Measurements from ENCODE around the gene CMSS1. TPM values are rescaled to one million over a fixed set of nuclear protein-coding genes. Genes with fewer than 3 reads are reported as not detected.
"Not testable (repeated sequence)": the region's sequence is repeated elsewhere in the genome, so short reads cannot be mapped to it uniquely, and the experiment has no call there.

Gene CMSS1
- total RNA-seq, 1 donor from 2014 or later, result 56.3 TPM

DNA sequence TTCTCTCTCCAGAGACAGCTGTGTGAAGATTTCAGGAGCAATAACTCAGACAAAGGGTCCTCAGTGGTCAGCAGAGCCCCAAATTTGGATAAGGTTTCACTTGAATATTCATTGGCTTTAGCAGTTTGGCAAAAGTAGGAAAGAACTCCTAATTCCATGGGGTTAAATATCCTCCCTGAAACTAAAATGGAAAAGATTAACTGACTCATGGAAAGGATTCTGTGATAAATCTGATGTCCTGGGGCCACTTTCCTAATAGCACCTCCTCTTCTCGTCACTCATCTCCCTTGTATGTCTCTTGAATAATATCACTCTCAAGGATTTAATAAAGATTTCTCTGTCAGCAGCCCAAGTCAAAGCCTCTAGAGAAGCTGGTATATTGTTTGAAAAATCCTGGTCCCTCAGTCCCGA lies 409.9 kb downstream of the CMSS1 start:
- Mint-ChIP-seq H3K36me3 (no peaks in the 10 kb centered on the region), H3K27ac (no peak overlapping the region), H3K4me1 (no peaks in the 10 kb centered on the region), H3K4me3 (no peak overlapping the region), H3K9me3 (peaks cover 2% of the 10 kb centered on the region), H3K27me3 (ENCODE audit: insufficient read depth, low read depth) (no peaks in the 10 kb centered on the region)
- H2AFZ ChIP-seq (replicated peaks), result no peak overlapping the region
- H3K79me2 ChIP-seq (ENCODE audit: low read depth), result no peaks in the 10 kb centered on the region
- DNase-seq (ENCODE audit: low spot score), result no peak
- no peaks in the 10 kb centered on the region for H3K27me3 ChIP-seq
- no peaks in the 10 kb centered on the region for H4K20me1 ChIP-seq (ENCODE audit: low read depth)
- no peak overlapping the region for H3K4me3 ChIP-seq
- H3K9me3 ChIP-seq (ENCODE audit: low read depth), result no peaks in the 10 kb centered on the region
- no peaks in the 10 kb centered on the region for H3K4me1 ChIP-seq
- H3K27ac ChIP-seq, result no peak overlapping the region
- no peaks in the 10 kb centered on the region for H3K36me3 ChIP-seq
- H3F3A ChIP-seq (ENCODE audit: low read depth), result no peaks in the 10 kb centered on the region
- no peak overlapping the region for H3K9ac ChIP-seq
- TF ChIP-seq, protein P1, sequence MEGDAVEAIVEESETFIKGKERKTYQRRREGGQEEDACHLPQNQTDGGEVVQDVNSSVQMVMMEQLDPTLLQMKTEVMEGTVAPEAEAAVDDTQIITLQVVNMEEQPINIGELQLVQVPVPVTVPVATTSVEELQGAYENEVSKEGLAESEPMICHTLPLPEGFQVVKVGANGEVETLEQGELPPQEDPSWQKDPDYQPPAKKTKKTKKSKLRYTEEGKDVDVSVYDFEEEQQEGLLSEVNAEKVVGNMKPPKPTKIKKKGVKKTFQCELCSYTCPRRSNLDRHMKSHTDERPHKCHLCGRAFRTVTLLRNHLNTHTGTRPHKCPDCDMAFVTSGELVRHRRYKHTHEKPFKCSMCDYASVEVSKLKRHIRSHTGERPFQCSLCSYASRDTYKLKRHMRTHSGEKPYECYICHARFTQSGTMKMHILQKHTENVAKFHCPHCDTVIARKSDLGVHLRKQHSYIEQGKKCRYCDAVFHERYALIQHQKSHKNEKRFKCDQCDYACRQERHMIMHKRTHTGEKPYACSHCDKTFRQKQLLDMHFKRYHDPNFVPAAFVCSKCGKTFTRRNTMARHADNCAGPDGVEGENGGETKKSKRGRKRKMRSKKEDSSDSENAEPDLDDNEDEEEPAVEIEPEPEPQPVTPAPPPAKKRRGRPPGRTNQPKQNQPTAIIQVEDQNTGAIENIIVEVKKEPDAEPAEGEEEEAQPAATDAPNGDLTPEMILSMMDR (IDR thresholded peaks at IDR 0.05), result no peak
- TF ChIP-seq EZH2phosphoT487 (IDR thresholded peaks at IDR 0.05), result no peak
- no peak overlapping the region for H3K4me2 ChIP-seq

DNA sequence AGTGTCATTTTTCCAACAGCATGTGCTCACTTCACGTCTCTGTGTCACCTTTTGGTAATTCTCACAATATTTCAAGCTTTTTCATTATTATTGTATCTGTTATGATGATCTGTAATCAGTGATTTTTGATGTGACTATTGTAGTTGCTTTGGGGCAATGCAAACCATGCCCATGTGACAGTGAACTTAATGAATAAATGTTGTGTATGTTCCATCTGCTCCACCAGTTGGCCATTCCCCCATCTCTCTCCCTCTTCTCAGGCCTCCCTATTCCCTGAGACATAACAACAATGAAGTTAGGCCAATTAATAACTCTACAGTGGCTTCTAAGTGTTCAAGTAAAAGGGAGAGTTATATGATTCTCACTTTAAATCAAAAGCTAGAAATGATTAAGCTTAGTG lies 410.6 kb downstream of the CMSS1 start:
- no peak overlapping the region for H3K27ac ChIP-seq
- Mint-ChIP-seq H3K4me3 (no peak overlapping the region), H3K4me1 (no peaks in the 10 kb centered on the region), H3K27ac (no peak overlapping the region), H3K9me3 (peaks cover 2% of the 10 kb centered on the region), H3K27me3 (ENCODE audit: insufficient read depth, low read depth) (no peaks in the 10 kb centered on the region), H3K36me3 (no peaks in the 10 kb centered on the region)
- TF ChIP-seq EZH2 (IDR thresholded peaks at IDR 0.05) (no peak), EZH2phosphoT487 (IDR thresholded peaks at IDR 0.05) (no peak)
- TF ChIP-seq, protein P1 (IDR thresholded peaks at IDR 0.05), result no peak
- H3K4me1 ChIP-seq, result no peaks in the 10 kb centered on the region
- no peak overlapping the region for H2AFZ ChIP-seq (replicated peaks)
- H3F3A ChIP-seq (ENCODE audit: low read depth), result no peaks in the 10 kb centered on the region
- no peak overlapping the region for H3K4me3 ChIP-seq
- no peaks in the 10 kb centered on the region for H3K27me3 ChIP-seq
- no peak for DNase-seq (ENCODE audit: low spot score)
- H4K20me1 ChIP-seq (ENCODE audit: low read depth), result no peaks in the 10 kb centered on the region
- H3K36me3 ChIP-seq, result no peaks in the 10 kb centered on the region
- no peaks in the 10 kb centered on the region for H3K9me3 ChIP-seq (ENCODE audit: low read depth)
- no peak overlapping the region for H3K9ac ChIP-seq
- no peaks in the 10 kb centered on the region for H3K79me2 ChIP-seq (ENCODE audit: low read depth)
- no peak overlapping the region for H3K4me2 ChIP-seq

DNA sequence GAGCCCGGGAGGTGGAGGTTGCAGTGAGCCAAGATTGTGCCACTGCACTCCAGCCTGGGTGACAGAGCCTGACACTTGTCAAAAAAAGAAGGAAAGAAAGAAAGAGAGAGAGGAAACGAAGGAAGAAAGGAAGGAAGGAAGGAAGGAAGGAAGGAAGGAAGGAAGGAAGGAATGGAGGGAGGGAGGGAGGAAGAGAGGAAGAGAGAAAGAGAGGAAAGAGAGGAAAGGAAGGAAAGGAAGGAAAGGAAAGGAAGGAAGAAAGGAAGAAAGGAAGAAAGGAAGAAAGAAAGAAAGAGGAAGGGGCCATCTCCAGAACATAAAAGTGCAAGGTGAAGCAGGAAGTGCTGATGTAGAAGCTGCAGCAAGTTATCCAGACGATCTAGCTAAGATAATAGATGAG lies 411.5 kb downstream of the CMSS1 start:
- H3K27me3 ChIP-seq; H4K20me1 ChIP-seq (ENCODE audit: low read depth); H3K4me1 Mint-ChIP-seq; H3K4me3 Mint-ChIP-seq; DNase-seq (ENCODE audit: low spot score); H3K27me3 Mint-ChIP-seq (ENCODE audit: insufficient read depth, low read depth); H3K36me3 Mint-ChIP-seq; H3K79me2 ChIP-seq (ENCODE audit: low read depth); H3K9me3 Mint-ChIP-seq; H3K36me3 ChIP-seq; H3K27ac ChIP-seq; H3F3A ChIP-seq (ENCODE audit: low read depth); H3K4me2 ChIP-seq; H3K27ac Mint-ChIP-seq; H3K4me3 ChIP-seq; H3K9ac ChIP-seq; H3K9me3 ChIP-seq (ENCODE audit: low read depth); H3K4me1 ChIP-seq; H2AFZ ChIP-seq (replicated peaks): not testable (repeated sequence)

DNA sequence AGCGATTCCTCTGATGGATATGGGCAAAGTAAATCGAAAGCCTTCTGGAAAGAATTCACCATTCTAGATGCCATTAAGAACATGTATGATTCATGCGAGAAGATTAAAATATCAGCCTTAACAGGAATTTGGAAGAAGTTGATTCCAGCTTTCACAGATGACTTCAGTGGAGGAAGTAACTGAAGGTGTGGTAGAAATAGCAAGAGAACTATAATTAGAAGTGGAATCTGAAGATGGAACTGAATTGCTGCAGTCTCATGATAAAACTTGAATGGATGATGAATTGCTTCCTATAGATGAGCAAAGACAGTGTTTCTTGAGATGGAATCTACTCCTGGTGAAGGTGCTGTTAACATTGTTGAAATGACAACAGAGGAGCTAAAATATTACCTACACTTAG lies 413.0 kb downstream of the CMSS1 start:
- TF ChIP-seq EZH2phosphoT487 (IDR thresholded peaks at IDR 0.05) (no peak), EZH2 (IDR thresholded peaks at IDR 0.05) (no peak)
- TF ChIP-seq, protein P1 (IDR thresholded peaks at IDR 0.05), result no peak
- Mint-ChIP-seq H3K27ac (no peak overlapping the region), H3K9me3 (peaks cover 2% of the 10 kb centered on the region), H3K27me3 (ENCODE audit: insufficient read depth, low read depth) (no peaks in the 10 kb centered on the region), H3K4me3 (no peak overlapping the region), H3K4me1 (no peaks in the 10 kb centered on the region), H3K36me3 (no peaks in the 10 kb centered on the region)
- H3K4me2 ChIP-seq, result no peak overlapping the region
- H3K36me3 ChIP-seq, result no peaks in the 10 kb centered on the region
- no peaks in the 10 kb centered on the region for H3K27me3 ChIP-seq
- H3K9me3 ChIP-seq (ENCODE audit: low read depth), result no peaks in the 10 kb centered on the region
- H3K9ac ChIP-seq, result no peak overlapping the region
- H3K79me2 ChIP-seq (ENCODE audit: low read depth), result no peaks in the 10 kb centered on the region
- DNase-seq (ENCODE audit: low spot score), result no peak
- no peak overlapping the region for H2AFZ ChIP-seq (replicated peaks)
- no peaks in the 10 kb centered on the region for H3K4me1 ChIP-seq
- H3K4me3 ChIP-seq, result no peak overlapping the region
- H3F3A ChIP-seq (ENCODE audit: low read depth), result no peaks in the 10 kb centered on the region
- no peaks in the 10 kb centered on the region for H4K20me1 ChIP-seq (ENCODE audit: low read depth)
- no peak overlapping the region for H3K27ac ChIP-seq

Small RNAs within 50 kb of the gene (microRNA-seq; reads per million reads assigned to microRNA genes)
- gene MIR3921, result not detected

Small RNAs within 50 kb of the gene (small RNA-seq; reads per million reads assigned to genes)
- gene MIR3921, result not detected

Other genes with a start within 250 kb of the CMSS1 start
- gene COL8A1, start 179.3 kb upstream of the CMSS1 start, total RNA-seq (ENCODE audit: low replicate concordance), result not detected in 2 replicates

All from neural progenitor cell (in vitro differentiated cells).